ENCODE measurements around the gene EPHB1.
"Not testable (repeated sequence)": the region's sequence is repeated elsewhere in the genome, so short reads cannot be mapped to it uniquely, and the experiment has no call there.

EPHB1 gene

DNA sequence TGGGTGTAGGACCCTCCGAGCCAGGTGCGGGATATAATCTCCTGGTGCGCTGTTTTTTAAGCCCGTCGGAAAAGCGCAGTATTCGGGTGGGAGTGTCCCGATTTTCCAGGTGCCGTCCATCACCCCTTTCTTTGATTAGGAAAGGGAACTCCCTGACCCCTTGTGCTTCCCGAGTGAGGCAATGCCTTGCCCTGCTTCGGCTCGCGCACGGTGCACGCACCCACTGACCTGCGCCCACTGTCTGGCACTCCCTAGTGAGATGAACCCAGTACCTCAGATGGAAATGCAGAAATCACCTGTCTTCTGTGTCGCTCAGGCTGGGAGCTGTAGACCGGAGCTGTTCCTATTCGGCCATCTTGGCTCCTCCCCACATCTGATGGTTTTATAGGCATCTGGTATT lies 210.6 kb downstream of the EPHB1 start:
- DNase-seq (ENCODE audit: low read depth), result not testable (repeated sequence)

DNA sequence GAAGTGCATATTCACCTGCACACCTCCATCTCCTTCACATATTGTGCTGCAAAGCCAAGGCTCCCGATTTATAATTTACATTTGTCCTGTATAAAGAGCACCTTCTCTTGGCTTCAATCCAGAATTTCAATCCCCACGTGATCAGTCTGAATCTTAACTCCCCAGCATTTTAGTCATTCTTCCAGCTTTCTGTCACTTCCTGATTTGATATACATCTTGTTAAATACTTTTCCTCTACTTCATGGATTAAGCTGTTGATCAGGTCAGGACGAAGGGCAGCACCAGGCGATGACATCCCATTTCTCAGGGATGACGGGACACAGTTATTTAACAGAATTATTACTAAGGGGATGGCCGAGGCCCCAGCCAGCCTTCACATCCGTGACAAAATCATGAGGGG lies 212.5 kb downstream of the EPHB1 start:
- DNase-seq (ENCODE audit: low read depth), result no peak

DNA sequence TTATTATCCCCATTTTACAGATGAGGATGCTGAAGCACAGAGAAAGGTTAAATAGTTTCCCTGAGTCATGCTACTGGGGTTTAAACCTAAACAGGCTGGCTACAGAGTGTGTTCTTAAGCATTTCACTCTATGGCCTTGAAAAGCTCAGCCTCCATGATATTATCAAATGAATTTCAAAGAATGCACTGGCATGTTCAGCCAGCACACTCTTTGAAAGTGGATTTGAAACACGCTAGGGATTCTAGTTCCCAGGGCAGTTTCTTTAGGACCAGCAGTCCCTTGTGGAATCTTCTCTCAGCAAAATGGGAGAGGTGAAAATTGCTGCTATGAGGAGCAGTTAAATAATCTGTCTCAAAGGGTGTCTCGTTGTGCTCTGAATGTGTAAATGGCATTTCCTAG lies 213.3 kb downstream of the EPHB1 start:
- no peak for DNase-seq (ENCODE audit: low read depth)

DNA sequence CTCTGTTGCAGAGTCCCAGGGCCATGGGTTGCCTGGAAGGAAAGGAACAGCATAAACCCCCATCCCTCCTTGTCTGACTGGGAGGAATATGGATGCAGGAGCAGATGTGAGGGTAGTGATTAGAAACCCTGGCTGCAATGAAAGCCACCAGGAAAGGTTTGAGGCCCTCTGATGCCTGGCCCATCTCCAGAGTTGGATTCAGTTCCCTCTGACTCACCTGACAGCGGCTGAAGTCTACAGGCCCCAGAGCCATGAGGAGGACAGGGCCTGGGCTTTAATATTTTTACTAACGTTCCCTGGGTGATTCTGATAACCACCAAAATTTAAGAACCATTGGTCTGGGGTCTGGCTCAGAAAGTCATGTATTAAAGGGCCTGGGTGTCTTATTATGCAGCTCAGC lies 214.0 kb downstream of the EPHB1 start:
- DNase-seq (ENCODE audit: low read depth), result no peak

DNA sequence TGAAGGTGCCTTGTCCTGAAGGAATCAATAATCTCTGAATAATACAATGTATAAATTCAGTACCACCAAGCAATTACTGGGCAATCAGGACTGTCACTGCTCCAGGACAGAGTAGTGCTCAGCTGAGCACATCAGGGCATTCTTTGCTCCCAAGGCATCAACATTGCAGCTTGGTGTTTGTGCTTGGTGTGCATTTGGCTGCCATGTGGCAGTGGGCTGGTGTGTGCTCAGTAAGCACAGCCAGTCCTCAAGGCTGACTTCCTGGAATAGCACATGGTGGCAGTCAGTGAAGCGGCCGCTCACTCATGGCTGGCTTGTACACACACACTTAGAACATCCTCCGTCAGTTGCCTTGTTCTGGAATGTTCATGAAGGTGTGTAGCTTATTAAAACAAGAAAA lies 217.0 kb downstream of the EPHB1 start:
- no peak for DNase-seq (ENCODE audit: low read depth)

DNA sequence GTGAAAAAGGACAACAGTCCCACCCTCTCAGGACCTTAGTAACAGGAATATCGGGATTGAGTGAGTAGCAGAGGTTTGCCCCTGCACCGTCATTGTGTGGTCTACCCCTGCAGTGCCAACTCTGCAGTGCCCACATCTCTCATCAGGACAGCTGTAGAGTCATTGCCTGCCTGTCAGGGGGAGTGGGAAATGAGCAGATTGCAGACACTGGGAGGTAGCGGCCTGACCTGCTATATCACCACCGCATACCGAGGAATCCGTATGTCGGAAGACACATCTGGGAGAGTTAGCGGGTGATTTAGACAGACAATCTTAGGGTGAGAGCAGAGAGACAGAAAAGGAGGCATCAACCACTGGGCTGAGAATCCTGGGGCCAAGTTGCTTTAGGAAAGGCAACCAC lies 218.1 kb downstream of the EPHB1 start:
- no peak for DNase-seq (ENCODE audit: low read depth)

DNA sequence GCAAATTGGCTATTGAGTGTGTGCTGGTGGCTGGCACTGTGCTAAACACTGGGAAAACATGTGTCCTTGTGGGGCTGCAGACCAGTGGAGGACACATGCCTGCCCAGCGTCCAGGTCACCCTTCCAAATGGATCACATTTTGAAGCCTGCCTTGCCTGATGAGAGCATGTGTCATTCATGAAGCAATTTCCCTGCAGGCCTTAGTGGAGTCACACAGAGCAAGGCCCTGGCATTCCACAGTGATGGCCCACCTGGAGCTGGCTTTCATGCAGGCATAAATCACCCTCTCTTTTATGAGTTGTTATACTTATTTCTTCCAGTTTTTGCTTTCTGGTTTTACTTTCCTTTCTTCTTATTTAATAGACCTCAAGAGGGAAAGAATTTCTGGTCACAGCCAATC lies 219.5 kb downstream of the EPHB1 start:
- no peak for DNase-seq (ENCODE audit: low read depth)

DNA sequence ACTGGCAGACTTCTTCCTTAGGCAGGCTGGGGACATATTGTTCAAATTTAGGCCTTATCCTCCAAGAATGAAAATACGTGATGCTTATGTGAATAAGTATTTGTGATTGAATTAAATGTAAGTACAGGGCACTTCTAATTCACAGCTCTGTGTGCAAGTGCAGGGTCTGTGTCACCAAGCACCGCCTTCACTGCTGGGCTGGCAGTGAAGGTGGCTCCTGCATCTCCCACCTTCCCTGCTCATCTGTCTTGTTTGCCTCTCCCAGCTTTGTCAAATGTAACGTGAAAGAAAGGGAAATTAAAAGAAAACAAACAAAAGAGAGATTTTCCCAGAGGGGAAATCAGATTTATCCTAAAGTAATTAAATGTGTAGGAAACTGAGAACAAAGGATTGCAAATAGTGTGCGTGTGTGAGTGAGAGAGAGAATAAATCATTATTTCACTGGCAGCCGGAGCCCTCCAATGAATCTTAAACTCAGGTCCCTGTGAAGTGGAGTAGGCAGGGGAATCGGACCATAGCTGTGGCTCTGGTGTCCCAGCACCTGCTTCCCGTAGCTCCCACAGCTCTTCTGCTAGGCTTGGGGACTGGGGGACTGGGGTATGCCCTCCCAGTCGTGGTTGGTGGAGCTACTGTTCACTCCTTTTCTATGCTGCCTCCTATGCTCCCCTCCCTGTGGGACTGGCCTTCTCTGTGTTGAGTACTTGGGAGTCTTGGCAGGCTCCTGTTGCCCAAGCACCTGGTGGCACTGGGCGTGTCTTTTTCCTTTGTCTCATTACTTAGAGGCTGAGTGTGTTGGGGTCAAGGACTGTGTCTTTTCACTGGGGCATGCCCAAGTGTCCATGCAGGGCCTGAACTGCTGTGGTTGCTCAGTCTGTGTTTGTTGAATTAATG lies 222.2 kb downstream of the EPHB1 start:
- no peak for DNase-seq (ENCODE audit: low read depth)

DNA sequence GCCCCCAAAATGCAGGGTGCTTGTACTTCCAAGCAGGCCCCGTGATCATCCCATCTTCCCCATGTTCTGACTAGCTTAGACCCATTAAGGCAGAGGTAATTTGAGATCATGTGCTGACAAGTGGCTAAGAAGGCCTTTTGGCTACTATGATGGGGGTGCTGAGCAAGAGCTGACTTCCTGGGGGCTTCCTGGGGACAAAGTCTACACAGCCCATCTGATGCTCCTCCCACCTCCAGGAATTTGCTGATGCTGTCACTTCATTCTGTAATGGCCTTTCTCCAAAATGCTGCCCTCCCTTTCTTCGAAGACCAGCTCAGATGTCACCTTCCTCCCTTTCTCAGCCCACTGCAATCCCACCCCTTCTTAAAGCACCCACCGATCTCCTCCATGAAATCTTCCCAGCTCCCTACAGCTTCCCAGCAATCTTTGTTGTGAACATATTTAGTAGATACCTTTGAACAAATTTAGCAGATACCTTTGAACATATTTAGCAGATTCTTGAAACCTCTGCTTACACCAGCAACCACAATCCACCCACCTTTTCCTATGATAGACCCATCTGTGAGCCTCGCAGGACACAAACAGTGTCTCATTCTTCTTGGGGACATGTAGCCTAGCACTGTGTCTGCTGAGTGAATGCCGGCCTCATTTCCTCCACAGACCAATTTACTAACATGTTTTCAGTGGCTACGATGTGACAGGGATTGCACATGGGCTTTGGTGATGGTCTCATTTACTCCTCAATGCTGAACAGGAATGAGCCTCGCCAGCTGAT lies 223.3 kb downstream of the EPHB1 start:
- no peak for DNase-seq (ENCODE audit: low read depth)

DNA sequence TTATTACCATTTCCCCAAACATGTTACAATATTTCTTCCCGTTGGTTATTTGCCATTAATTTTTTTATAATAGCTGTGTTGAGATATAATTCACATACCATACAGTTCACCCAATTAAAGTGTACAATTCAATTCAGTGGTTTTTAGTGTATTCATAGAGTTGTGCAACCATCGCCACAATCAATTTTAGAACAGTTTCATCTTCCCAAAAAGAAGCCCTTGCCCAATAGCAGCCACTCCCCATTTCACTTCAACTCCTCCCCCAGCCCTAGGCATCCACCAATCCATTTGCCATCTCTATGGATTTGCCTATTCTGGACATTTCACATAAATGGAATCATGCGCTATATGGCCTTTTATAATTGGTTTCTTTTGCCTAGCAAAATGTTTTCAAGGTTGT lies 225.1 kb downstream of the EPHB1 start:
- DNase-seq (ENCODE audit: low read depth), result no peak

DNA sequence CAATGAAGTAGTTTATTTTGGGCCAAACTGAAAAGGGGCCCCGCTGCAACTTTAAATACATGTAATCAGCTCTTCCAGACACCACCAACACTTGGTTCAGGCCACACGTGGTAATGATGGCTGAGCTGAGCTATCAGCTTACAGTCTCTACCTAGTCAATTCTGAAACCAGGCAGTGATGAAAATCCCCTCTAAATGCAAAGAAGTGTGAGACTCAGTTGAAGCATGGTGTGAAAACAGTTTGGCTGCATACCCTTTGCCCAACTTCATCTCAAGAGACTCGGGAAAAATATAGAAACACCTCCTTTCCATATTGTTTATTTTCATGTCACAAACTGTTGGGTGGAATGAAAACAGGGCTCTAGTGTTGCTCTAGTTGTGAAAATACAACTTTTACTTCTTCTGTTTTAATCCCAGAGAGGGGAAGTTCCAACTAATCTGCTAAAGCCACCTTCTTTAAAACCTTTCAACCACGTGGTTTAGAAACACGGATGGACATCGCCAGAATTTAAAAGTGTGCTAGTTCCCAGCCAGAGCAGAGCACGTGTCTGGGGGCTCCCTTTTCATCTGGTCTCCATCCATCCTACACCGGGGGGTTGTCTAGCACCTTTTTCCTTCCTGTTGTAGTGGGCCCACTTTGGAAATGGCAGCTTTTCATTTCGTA lies 229.1 kb downstream of the EPHB1 start:
- DNase-seq (ENCODE audit: low read depth), result no peak

DNA sequence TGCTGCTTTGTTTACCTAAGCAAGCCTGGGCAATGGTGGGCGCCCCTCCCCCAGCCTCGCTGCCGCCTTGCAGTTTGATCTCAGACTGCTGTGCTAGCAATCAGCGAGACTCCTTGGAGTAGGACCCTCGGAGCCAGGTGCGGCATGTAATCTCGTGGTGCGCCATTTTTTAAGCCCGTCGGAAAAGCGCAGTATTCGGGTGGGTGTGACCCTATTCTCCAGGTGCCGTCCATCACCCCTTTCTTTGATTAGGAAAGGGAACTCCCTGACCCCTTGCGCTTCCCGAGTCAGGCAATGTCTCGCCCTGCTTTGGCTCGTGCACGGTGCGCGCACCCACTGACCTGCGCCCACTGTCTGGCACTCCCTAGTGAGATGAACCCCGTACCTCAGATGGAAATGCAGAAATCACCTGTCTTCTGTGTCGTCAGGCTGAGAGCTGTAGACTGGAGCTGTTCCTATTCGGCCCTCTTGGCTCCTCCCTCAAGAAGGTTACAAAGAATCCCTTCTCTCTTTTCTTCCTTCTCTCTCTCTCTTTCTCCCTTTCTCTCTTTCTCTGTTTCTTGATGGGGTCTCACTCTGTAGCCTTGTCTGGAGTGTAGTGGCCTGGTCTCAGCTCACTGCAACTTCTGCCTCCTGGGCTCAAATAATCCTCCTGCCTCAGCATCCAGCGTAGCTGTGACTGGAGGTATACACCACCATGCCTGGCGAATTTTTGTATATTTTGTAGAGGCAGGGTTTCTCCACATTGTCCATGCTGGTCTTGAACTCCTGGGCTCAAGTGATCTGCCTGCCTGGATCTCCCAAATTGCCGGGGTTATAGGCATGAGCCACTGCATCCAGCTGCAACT lies 235.9 kb downstream of the EPHB1 start:
- not testable (repeated sequence) for DNase-seq (ENCODE audit: low read depth)

DNA sequence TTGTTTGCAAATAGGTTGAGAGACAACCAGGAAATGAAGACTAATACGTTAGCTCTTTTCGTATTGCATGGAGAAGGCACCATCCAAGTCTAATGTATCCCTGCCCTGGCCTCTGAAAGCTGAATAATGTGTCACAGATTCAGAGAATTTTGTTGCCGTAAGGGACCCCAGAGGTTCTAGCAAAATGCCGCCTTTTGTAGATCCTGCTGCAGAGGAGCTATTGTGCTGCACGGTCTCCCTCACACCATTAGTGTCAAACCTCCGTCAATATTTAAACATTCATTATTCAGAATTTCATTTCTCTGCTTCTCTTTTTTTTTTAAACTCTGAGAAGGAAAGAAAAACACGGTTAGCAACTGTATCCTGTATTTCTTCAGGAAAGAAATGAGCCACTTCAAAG lies 238.7 kb downstream of the EPHB1 start:
- DNase-seq (ENCODE audit: low read depth), result no peak

DNA sequence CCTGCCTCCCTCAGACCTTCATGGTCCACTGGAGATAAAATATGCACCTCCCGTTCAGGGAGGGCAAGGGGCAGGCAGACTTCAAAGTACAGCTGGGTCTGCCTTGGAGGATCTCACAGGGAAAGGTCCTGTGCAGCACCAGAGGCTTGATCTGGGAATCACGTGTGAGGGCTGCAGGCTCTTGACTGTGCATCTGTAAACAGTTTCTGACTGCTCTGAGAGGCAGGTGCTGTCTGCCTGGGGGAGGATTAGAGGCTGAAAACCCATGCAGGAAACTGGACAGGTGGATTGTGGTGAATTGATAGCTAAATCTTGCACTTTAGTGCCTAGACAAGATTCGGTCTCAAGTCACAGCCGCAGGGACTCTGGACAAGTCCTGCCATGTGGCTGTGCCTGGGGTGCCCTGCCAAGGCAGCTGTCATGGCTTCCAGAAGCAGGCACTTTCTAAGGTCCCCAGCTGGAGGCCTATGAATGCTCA lies 239.3 kb downstream of the EPHB1 start:
- no peak for DNase-seq (ENCODE audit: low read depth)

DNA sequence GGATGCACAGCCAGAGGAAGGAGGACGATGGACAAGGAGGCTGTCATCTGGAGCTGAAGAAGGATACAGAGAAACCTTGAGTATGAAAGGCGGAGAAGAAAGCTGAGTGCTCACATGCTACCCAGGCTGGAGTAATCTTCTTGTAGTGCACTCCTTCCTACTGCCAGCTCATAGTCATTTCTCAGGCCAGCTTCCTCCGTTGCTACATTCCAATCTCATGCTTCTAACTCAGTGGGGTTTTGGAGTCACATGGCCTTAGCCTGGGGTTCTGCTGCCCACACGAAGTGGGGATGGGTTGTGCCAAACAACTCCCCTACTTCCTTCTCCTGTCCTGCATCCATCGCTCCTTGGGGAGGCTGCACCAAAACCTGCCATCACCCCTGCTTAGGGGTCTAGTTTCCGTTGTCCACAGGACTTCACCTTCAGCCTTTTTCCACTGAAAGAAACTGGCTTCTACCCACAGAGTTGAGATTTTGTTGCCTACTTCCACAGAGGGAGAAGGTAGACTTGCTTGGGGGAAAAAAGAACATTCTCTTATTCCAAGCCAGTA lies 239.9 kb downstream of the EPHB1 start:
- no peak for DNase-seq (ENCODE audit: low read depth)

DNA sequence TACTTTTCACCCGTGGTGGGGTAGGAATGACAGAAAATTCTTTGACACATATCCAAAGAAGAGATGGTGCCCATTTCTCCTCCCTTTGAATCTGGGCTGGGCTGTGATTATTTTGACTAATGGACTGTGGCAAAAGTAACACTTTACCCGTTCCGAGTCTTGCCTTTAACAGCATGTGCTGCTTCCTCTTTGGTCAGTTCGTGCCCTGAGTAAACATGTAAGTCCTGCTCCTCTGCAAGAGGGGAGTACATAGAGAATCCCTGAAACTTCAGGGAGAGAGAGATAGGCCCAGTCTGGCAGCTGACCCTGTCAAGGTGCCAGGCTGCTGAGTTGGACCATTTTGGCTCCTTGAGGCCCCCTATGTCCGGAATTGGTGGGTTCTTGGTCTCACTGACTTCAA lies 243.1 kb downstream of the EPHB1 start:
- DNase-seq (ENCODE audit: low read depth), result no peak

DNA sequence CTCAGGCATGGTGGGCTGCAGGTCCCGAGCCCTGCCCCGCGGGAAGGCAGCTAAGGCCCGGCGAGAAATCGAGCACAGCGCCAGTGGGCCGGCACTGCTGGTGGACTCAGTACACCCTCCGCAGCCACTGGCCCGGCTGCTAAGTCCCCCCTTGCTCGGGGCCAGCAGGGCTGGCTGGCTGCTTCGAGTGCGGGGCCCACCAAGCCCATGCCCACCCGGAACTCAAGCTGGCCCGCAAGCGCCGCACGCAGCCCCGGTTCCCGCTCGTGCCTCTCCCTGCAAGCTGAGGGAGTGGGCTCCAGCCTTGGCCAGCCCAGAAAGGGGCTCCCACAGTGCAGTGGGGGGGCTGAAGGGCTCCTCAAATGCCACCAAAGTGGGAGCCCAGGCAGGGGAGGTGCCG lies 244.5 kb downstream of the EPHB1 start:
- not testable (repeated sequence) for DNase-seq (ENCODE audit: low read depth)

DNA sequence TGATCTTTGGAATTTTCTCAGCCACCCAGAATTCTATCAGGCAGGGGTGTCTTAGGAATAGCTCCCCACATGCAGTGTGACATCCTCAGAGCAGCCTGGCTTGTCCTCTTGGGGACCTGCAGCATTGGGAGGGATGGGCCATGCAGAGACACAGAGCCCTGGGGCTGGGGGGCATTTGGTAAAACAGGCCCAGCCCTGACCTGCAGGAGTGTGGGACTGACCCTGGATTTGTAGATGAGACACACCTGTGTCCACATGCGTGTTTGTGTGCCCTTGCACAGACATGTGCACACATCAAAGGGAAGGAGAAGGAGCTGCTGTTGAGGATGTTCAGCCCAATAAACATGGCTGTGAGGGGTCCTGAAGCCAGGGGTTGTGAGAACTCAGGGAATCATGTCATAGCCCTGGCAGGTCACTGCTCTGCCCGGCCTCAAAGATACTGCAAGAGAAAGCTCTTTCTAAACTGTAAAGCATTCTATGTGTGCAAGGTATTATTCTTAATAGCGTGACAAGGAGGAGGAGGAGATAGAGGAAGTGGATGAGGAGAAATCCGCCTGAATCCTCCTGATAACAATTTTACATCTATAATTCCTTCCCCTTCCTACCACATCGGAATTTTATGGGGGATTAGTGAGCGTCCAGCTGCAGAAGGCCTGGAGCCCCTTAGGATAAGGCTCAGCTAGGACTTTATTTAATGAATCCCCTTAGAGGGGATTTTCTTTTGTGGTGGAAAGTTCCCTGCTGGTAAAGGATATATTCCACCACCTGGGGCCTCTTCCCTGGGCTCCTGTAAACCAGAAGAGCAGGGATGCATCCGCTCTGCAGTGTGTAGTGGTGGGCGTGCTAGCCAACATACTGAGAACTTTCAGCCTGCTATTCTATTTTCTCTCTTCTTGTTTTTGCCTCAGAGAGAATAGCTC lies 245.5 kb downstream of the EPHB1 start:
- no peak for DNase-seq (ENCODE audit: low read depth)

DNA sequence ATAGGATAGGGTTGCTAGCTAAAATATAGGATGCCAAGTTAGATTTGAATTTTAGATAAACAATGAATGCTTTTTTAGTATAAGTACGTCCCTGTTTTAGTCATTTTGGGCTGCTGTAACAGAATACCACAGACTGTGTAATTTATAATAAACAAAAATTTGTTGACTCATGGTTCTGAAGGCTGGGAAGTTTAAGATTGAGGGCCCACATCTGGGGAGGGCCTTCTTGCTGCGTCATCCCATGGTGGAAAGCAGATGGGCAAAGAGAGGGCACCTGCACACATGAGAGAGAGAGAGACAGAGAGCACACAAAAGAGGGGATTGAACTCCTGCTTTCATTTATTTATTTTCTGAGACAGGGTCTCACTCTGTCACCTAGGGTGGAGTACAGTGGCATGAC lies 246.5 kb downstream of the EPHB1 start:
- no peak for DNase-seq (ENCODE audit: low read depth)

DNA sequence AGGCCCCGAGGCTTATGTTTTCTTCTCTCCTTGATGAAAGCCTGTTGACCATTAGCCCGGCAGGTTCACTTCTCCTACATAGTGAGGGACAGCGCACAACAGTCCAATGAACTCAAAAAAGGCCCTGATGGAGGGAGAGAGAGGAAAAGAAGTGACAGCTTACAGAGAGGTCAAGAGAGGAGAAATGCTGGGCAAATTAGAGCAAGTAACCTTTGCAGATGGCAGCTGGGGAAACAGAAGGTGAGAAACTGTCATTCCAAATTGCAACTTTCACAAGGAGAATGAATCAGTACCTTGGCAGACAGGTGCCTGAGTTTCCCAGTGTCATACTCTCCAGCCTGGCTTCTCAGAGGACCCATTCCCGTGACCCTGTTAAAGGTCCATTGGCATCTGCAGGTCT lies 252.0 kb downstream of the EPHB1 start:
- DNase-seq (ENCODE audit: low read depth), result no peak
